Prostate gland (tissue), 2 donors: ENCODE results near the gene RGS7. TPM values are rescaled to one million over a fixed set of nuclear protein-coding genes. Genes with fewer than 3 reads are reported as not detected.

Experiments used
- DNase-seq: peaks from one replicate; pipeline ENCODE4 v3.0.0-alpha.2; 2019; ENCODE audit warnings: low spot score
- H3K27ac ChIP-seq, 2 donors: fragments of 200-600 bp; sonication (generic); 2 replicates each; pipeline ENCODE4 v1.5.1; 2017 to 2019
- H3K27me3 ChIP-seq: fragments of 200-600 bp; sonication (generic); replicated peaks from 2 replicates; pipeline ENCODE4 v1.5.1; 2019; ENCODE audit not compliant: insufficient read depth
- H3K36me3 ChIP-seq, 2 donors: fragments of 200-600 bp; sonication (generic); 1 replicate in 1 of 2; 2 replicates in 1 of 2; pipeline versions ENCODE4 v1.5.1 to v1.8.1; 2017 to 2019
- H3K4me1 ChIP-seq: fragments of 200-600 bp; sonication (generic); replicated peaks from 2 replicates; pipeline ENCODE4 v1.5.1; 2019
- H3K4me3 ChIP-seq, 2 donors: fragments of 200-600 bp; sonication (generic); 2 replicates each; pipeline ENCODE4 v1.5.1; 2017 to 2019
- H3K9me3 ChIP-seq: fragments of 200-600 bp; sonication (generic); 2 replicates; pipeline ENCODE4 v1.5.1; 2017
- CTCF ChIP-seq, 4 experiments: fragments of 200-600 bp in 2 of 4; fragments of 450-650 bp in 2 of 4; sonication (generic) in 2 of 4; IDR thresholded peaks; 1 replicate in 3 of 4; 2 replicates in 1 of 4; pipeline ENCODE4 v1.5.1; 2016 to 2019; ENCODE audit warnings: antibody characterized with exemption in 4 of 4, mild to moderate bottlenecking in 2 of 4, moderate library complexity in 2 of 4
- POLR2A ChIP-seq: fragments of 450-650 bp; IDR thresholded peaks from one replicate; pipeline ENCODE4 v1.6.1; 2016; ENCODE audit warnings: antibody characterized with exemption, mild to moderate bottlenecking
- POLR2AphosphoS5 ChIP-seq: sonication (generic); formaldehyde crosslinking; IDR thresholded peaks from one replicate; pipeline ENCODE4 v1.6.1; 2017; ENCODE audit warnings: antibody characterized with exemption
- WGBS: methylation state at CpG from one replicate; pipeline ENCODE4 v1.1.5; 2018; 5-methylcytosine and 5-hydroxymethylcytosine counted together
- intact Hi-C: fragments of 100-400 bp; cut with DNase I; formaldehyde crosslinking; loops from one replicate; pipeline ENCODE4 v1.14.2; 2022
- total RNA-seq, 2 donors: library from RNA; depleted of rRNA; stranded (reverse); fragments of >200 nt; gene quantifications; one replicate each; pipeline ENCODE4 v1.1.0, GENCODE V29; 2016

The RGS7 gene
- total RNA-seq, 2 donors from 2014 or later = 0.32 to 1.3 TPM

- H3K36me3 ChIP-seq = no peaks in the 10 kb centered on the region
- no peak overlapping the region for H3K4me3 ChIP-seq
- no peaks in the 10 kb centered on the region for H3K4me1 ChIP-seq
- no peak overlapping the region for H3K27ac ChIP-seq
- H3K27me3 ChIP-seq = no peaks in the 10 kb centered on the region
- no peaks in the 10 kb centered on the region for H3K9me3 ChIP-seq
- intact Hi-C loops = no loop called here
- WGBS = 64% methylated on average over 9 of the region's 9 CpGs
- TF ChIP-seq POLR2A = no peak
- TF ChIP-seq POLR2AphosphoS5 = no peak
- no peak for TF ChIP-seq CTCF (IDR thresholded peaks at IDR 0.05)
- DNase-seq = no peak
These were observed 87.9 kb downstream of the RGS7 start for GRCh38 chr1:241269116-241269515.

- no peak overlapping the region for H3K27ac ChIP-seq
- TF ChIP-seq POLR2A (no peak), CTCF (IDR thresholded peaks at IDR 0.05) (no peak), POLR2AphosphoS5 (no peak)
- no peaks in the 10 kb centered on the region for H3K4me1 ChIP-seq
- H3K4me3 ChIP-seq = no peak overlapping the region
- no peaks in the 10 kb centered on the region for H3K9me3 ChIP-seq
- intact Hi-C loops = no loop called here
- no peaks in the 10 kb centered on the region for H3K27me3 ChIP-seq
- no peak for DNase-seq
- no peaks in the 10 kb centered on the region for H3K36me3 ChIP-seq
- 74% methylated on average over 2 of the region's 2 CpGs for WGBS
These were observed 90.9 kb downstream of the RGS7 start for GRCh38 chr1:241266121-241266520.

GRCh38 chr1:241265428-241265827, 91.6 kb downstream of the RGS7 start:
- no peak overlapping the region for H3K4me3 ChIP-seq
- no peaks in the 10 kb centered on the region for H3K36me3 ChIP-seq
- no peaks in the 10 kb centered on the region for H3K27me3 ChIP-seq
- no peak for DNase-seq
- TF ChIP-seq POLR2A = no peak
- TF ChIP-seq POLR2AphosphoS5 = no peak
- no peak for TF ChIP-seq CTCF (IDR thresholded peaks at IDR 0.05)
- 74% methylated on average over 2 of the region's 2 CpGs for WGBS
- intact Hi-C loops = no loop called here
- no peak overlapping the region for H3K27ac ChIP-seq
- H3K9me3 ChIP-seq = no peaks in the 10 kb centered on the region
- no peaks in the 10 kb centered on the region for H3K4me1 ChIP-seq

- no peaks in the 10 kb centered on the region for H3K4me1 ChIP-seq
- TF ChIP-seq CTCF (IDR thresholded peaks at IDR 0.05) (no peak), POLR2AphosphoS5 (no peak), POLR2A (no peak)
- DNase-seq = no peak
- no peak overlapping the region for H3K27ac ChIP-seq
- no peaks in the 10 kb centered on the region for H3K36me3 ChIP-seq
- no peaks in the 10 kb centered on the region for H3K9me3 ChIP-seq
- 76% methylated on average over 3 of the region's 3 CpGs for WGBS
- no peaks in the 10 kb centered on the region for H3K27me3 ChIP-seq
- H3K4me3 ChIP-seq = no peak overlapping the region
- intact Hi-C loops = no loop called here
These were observed 93.7 kb downstream of the RGS7 start for GRCh38 chr1:241263346-241263745.

- WGBS = 73% methylated on average over 2 of the region's 2 CpGs
- H3K4me1 ChIP-seq = no peaks in the 10 kb centered on the region
- H3K9me3 ChIP-seq = no peaks in the 10 kb centered on the region
- no peak overlapping the region for H3K4me3 ChIP-seq
- no peak for DNase-seq
- no peaks in the 10 kb centered on the region for H3K36me3 ChIP-seq
- TF ChIP-seq POLR2A = no peak
- no peak for TF ChIP-seq CTCF (IDR thresholded peaks at IDR 0.05)
- no peak for TF ChIP-seq POLR2AphosphoS5
- intact Hi-C loops = no loop called here
- no peak overlapping the region for H3K27ac ChIP-seq
- no peaks in the 10 kb centered on the region for H3K27me3 ChIP-seq
These were observed 103.5 kb downstream of the RGS7 start for GRCh38 chr1:241253471-241253870.
